ENCODE results near the gene EVA1A.

EVA1A gene, protein sequence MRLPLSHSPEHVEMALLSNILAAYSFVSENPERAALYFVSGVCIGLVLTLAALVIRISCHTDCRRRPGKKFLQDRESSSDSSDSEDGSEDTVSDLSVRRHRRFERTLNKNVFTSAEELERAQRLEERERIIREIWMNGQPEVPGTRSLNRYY

DNA sequence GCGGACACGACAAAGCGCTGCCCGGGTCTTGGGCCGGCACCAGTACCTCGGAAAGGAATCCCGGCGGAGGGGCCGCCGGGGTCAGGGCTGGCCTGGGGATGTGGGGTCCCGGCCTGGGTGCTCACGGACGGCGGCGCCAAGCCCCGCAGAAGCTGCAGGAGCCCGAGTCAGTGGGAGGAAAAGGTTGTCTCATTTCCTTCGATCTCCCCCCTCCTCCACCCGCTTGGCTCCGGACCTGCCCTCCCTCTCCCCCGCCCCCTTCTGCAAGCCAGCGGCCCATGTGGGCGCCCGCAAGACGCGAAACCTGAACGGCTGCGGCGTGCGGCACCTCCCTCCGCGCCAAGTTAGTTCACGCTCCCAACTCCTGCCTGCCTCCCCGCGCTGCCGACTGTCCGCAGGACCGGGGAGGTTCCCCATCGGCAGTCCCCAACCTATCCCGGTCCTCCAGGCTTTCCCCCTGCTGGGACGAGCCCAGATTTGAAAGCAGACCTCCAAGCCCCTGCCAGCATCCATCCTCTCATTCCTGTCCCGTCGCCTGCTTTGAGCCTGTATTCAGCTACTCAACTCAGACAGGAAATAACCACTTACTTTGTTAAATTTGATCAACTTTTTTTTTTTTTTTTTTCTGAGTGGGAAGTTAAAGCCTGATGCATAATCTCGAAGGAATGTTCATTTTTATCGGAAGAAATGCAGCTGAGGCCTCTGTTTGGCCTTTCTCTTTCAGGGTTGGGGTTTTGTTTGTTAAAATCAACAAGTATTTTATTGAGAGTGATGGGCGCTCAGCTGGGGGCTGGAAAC, at the start of gene EVA1A:
Gene EVA1A (minus strand): TSS at position 172 of the 798 bp plus-strand sequence. CDS start 42,799 bp downstream, outside the sequence.
- no peak for DNase-seq

DNA sequence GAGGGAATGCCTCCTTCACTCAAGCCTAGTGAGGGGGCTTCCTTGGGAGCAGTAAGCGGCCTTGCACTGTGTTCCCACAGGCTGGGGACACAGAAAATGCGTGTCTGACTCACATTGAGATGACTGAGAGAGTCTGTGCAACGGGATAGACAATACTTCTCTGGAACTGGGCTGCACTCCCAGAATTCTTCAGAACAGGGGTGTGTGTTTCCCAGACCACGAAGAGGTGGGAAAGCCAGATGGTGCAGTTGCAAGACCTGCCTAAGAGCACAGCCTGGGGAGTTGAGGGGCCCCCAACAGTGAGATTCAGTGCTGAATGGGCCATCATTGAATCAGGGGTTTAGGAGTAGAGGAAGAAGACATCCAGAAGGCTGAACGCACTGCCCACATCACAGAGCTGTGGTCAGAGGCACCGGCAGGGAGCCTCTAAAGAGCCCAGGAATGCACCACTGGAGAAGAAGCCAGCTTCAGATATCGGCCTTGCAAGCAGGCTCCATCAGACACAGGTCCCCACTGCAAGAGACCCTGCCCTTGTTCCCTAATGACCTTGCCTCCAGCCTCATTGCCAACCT, 49.3 kb upstream of the EVA1A start:
- DNase-seq, result no peak

DNA sequence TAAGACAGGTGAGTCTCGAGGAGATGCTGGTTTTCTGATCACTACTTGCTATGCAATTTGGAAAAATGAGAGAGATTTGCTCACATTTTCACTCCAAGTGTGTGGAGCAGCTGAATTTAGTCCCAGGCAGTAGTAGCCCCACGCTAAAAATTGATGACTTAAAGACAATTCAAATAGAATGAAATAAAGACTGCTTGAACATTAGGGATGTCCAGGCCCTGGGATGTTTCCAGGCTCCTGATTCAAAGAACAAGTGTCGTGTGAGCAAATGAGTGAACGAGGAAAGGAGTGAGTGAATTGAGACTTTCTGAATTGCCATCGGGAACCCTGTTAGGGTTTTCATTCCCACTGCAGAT, 48.6 kb upstream of the EVA1A start:
- DNase-seq, result no peak

DNA sequence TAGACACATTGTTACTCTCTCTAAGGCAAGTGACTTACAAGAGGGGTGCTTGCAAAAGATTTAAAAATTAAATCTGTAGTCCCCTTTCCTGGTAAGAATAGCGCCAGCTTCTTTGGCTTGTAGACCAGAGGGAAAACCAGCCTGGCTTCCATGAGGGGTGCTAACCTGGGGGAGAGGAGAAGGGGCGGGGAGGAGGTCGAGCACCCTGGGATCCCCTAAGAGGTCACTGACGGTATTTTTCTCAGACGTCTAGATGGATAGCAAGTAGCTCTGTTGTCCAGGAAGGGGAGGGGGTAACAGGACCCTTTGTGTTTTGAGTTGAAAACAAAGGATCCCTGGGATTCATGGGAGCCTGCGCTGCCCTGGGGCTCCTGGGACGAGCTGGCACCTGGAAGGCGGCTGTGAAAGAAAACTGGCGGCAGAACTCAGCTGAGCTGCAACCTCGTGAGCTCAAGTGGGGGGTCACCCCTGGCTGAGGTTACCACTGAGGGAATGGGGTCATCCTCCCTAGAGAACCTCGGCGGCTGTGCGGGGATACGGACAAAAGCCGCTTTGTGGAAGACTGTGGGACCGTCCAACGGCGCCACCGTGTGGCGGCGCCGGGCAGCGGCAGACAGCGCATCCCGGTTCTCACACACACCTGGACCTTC, 48.1 kb upstream of the EVA1A start:
- peak; percentile 44 to 53 for DNase-seq

DNA sequence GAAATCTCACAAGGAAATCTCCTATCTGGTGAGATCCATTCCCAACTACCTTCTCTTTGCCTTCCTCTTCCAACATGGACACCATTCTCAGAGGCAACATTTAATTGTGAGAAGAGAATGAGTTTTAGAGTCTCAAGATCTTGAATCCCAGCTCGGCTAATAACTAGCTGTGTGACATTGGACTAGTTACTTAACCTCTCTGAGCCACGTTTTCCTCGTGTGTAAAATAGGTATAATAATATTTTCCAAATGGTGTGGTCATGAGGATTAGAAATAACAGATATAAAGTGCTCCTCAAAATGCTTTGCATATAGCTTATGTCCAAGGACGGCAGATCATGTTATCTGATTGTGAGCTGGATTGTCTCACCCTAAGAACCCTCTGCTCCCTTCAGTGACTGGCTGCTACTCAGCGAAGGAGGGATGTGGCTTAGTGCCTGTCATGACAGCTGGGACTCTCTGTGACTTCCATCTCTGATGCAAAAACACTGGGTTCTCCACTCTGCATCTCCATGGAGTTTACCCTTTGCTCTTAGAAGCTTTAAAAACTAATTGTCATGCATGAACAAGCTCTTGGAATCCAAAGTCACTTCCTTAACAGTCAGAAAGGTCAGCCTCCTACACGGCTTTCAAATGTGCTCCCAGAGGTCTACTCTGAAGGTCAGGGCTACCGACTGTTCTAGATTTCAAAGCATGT, 47.4 kb upstream of the EVA1A start:
- no peak for DNase-seq

DNA sequence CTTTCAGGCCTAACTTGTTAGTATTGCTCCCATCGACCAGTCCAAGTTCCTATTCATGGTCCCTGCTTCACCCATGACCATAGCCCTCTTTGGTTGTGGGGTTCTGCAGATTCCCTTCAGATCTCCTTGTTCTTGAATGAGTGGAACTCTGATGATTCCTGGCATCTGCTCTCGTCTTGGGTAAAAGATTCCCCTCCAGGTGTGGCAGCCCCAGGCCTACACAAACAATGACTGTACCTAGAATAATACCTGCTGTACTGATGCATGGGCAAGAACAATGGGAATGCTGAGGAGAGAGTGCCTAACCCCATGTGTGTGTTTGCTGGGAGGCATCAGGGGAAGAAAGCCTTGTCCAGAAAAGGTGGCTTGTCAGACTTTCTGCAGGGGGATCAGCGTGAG, 46.7 kb upstream of the EVA1A start:
- DNase-seq, result no peak

DNA sequence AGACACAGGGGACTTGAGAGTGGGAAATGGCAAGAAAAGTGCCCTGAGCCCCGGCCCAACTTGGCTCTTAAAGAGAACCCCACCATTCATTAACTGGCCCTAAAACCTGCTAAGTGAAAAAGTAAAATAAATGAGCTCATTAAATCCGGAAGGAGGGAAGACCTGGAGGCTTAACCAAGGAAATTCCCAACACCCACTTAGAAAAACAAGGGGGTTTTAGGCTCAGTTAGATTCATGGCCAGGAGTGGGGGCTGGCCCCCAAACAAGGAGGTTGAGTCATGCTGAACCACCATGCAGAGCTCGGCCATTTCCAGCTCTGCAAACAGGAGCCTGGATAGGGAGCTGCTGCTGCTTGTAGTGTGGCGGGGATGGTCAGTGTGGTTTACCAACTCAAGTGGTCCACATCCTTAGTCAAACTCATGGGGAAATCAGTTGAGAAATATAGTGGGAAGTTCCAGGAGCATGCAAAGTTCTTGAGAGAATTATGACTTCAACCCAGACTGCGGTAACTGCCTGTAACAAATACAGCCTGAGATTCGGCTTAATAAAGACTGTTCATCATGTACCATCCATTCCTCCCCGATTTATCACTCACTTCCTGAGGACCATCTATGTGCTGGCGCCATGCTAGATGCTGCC, 46.1 kb upstream of the EVA1A start:
- DNase-seq, result no peak

DNA sequence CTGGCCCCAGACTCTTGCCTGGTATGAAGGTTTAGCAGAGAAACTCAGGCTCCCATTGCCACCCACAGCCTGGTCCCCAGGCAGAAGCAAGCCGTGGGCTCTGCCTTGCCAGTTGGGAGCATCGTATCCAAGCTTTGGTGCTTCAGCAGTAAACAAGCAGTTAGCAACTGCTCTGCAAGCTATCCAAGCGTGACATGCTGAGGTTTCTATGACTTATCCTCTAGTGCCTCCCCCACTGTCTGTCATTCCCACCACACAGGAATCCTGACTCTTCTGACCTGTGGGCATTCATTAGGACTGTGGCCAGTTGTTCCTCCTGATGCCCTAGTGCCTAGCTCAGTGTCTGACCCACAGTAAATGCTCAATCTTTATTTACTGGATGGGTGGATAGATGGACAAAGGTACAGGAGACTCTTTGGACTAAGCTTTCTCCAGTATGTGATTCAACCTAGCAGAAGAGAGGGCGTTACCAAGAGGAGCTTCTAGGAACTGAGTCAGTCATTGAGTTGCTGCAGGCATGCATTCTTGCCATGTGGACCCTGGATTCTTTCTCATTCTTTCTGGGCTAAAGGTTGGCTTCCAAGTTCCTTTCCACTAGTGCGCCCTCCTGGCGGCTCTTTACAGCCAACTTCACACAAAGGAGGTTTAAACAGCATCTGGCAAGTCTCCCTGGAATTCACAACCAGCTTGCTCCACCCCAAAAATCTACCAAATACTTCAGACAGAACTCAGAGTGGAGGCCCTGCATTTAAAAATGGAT, 45.2 kb upstream of the EVA1A start:
- DNase-seq, result no peak

DNA sequence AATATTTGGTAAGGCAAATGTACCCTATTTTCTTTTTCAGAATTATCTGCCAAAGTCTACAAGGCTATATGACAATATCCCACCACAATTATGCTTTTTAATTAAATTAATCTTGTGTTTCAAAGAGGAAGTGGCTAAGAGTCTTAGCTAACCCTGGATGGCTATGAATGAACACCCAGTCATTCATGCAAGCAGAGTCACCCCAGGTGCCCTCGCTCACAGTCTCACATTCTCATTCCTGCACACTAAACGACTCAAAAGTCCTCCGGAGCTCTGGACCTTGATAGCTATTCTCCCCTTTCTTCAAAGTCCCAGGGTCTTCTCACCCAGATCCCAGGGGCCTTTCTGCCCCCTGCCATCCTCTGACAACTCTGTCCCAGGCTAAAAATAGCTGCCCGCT, 43.7 kb upstream of the EVA1A start:
- no peak for DNase-seq

DNA sequence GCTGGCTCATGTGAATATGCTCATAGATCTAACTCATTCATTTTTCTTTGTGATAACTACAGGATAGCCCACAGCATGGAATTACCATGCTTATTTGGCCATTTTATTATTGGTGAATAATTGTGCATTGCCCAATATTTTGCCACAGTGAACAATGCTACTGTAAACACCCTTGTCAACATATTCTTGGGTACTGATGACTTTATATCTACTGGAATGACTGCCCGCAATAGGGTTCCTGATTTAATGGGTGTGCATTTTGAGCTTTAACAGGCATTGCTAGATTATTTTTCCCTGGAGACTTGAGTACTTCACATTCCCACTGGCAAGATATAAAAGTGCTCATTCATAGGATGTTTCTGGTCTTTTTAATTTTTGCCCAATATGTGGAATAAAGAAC, 42.7 kb upstream of the EVA1A start:
- no peak for DNase-seq

DNA sequence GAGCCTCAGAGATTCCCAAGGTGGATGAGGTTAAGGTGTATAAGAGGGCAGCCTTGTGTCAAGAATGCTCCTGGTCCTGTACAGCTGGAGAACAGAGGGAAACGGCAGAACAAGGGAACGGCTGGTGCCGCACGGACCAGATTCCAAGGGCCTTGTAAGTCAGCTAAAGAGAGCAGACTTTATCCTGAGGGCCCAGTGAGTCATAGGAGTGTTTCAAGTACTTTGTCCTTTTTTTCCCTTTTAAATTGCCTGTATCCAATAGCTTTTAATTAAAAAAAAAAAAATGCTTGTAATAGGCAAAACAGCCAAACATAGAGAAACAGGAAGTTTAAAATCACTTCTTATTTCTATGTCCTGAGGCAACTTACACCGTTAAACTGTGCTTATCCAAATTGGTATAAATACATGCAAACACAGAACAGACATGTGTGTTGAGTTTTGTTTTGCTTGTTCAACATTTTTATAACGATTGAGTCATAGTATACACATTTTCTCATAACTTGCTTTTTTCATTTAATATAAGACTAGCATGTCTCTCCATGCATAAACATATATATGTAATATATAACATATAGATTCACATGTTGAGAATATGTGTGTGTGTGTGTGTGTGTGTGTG, 42.1 kb upstream of the EVA1A start:
- DNase-seq, result no peak

DNA sequence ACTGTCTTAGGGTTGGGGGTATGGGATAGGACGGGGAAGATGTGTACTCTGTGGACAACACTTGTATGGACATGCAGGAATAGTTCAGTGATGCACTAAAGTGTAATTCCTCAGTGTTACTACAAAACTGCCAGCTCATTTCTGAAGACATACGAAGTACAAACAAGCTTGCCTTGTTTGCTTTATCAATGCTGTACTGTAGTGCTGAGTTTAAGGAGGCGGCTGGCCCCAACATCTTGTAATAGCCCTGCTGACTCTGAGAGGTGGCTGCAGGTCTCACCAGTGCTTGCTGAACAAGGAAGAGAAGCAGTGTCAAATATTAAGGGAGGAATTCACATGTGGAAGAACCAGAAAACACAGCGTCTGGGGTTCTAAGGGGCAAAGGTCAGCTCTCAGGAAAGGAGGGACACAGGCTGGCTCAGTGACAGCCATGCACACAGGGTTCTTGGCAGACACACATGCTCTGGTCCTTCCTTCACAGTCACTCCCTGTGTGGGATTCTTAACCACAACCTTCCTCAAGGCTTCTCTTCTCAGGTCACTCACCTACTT, 39.8 kb upstream of the EVA1A start:
- no peak for DNase-seq

DNA sequence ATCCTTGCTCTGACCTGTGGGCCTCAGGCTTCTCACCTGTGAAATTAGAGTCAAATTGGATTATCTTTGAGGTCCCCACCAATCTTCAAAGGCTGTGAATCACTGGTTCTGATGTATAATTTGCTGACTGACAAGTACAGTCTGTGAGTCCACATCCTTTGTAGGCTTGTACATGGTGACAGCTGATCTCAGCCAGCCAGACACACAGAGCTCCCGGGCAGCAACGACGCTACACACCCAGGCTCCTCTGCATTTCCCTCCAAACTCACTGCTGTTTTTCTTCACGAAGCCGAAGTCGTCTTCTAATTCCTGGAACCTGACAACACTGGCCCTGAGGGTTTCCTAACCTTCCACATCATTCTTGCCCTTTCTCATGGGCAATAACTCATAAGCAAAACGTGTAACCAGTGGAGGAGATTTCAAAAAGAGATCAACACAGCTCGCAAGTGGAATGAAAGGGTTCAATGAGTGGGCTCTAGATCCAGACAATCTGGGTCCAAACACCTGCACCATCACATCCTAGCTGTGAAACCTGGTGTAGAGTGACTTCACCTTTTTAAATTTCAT, 37.9 kb upstream of the EVA1A start:
- no peak for DNase-seq

DNA sequence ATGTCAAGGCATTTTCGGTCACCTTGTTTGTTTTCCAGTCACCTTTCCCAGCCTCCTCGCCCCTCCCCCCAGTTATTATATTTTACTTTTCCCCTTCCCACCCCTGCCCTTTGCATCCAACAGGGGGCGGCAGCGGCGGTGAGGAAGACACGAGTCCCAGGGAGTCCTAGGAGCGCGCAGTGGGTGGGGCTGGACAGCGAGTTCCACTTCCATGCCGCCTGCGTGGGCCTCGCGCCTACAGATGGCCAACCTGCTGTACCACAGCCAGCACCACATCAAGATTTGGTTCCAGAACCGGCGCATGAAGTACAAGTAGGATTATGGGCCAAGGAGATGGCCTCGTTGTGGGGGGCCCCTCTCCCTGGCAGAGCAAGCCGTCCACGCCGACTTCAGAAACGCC, 37.2 kb upstream of the EVA1A start:
- no peak for DNase-seq

DNA sequence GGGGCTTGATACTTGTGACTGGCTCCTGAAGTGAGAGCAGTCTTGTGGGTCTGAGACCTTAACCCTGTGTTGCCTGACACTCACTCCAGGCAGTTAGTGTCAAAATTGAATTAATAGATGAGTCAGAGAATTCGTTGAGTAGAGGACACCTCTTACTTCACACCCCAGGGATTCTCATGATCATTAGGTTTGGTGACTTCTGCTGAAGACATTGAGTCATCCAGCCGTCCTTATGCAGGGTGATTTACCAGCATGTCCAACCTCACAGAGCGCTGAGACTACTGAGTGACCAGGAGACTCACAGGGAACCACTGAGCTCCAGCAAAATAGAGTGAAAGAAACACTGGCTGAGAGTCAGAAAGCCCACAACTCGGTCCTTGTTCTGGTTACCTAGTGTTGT, 36.0 kb upstream of the EVA1A start:
- DNase-seq, result no peak

DNA sequence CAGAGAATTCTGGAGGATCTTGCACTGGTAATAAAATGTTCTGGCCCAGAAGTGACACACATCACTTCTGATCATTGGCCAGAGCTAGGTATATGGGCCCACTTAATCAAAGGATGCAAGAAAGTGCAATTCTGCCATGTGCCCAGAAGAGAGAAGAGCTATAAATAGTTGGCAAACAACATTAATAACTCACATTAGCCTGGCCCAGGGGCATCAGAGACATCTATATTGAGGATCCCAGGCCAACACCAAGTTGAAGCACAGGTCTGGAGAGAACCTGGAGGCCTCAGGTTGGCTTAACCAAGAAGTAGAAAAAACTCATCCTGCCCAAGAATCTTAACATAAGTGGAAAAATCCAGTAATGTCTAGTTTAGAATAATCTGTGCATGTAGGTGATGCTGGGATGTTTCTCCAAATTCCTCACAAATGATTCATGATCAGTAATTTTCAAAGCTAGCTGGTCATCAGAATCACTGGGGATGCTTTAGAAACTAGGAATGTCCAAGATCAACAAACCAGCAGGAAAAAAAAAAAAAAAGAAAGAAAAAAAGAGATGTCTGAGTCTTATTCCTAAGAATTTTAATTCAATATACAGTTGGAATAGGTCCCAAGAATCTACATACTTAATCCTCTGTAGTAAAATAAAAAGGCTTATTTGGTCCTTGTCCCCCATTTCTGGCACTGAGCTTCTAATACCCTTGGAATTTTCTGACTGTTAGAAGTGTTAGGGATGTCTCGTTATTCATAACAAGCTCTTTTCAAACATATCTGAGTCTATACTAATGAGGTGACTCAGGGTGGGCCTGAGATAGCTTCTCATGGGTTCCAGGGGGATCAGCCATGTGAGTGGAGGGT, 35.0 kb upstream of the EVA1A start:
- no peak for DNase-seq

DNA sequence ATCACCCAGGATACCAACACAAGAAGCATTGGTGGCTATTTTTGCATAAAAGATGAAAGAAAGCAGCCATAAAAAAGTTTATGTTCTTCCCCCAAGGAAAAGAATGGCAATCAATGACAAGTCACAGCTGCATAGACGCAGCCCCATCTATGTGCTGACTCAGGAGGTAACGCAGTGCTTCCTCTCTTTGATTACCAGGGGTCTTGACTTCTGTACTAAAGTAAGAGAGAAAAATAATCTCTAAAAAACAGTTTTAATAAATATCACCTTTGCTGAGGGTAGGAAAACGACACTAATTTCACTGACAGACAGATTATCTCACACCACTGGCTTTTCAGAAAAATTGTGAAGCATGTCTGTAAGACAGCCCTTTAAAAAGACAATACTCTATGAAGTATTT, 33.9 kb upstream of the EVA1A start:
- no peak for DNase-seq

DNA sequence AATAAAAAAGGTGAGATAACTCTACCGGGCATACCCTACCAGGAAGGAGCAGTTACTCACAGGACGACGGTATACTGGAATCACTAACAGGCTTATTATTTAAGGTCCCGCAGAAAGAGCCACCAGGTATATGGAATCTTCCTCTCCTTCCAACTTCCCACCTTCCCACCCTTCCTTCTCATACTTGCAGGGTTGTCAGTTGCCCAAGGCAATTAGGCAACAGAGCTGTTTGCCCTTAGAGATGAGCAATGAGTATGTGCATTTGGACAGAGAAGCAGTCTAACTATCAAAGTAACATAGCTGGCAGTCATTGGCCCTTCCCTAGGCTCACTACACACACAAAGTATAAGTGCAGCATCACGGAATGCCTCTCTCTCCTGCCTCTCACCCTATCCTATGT, 32.1 kb upstream of the EVA1A start:
- no peak for DNase-seq

DNA sequence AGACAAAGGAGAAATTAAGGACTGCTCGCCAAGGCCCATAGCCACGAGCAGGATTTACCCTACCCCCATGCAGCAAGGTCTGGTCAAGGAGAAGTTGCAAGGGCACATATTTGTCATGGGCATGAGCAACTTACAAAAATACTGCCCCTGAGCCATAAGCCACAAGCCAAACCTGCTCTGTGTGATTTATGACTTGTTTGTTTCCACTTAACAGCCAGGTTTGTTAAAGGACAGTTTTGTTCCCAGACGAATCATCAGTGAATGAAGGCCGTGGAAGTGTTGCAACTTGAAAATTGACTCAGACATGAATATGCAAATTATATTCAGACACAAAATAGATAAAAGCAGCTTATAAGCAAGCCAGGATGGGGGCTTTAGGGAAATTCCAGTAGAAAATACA, 31.3 kb upstream of the EVA1A start:
- DNase-seq, result no peak
